Prostate gland (tissue), 2 donors: ENCODE results near the gene C3orf20. TPM values are rescaled to one million over a fixed set of nuclear protein-coding genes. Genes with fewer than 3 reads are reported as not detected.

Experiments
- DNase-seq: peaks from one replicate; pipeline ENCODE4 v3.0.0-alpha.2; 2019; ENCODE audit warnings: low spot score
- H3K27ac ChIP-seq, 2 donors: fragments of 200-600 bp; sonication (generic); 2 replicates each; pipeline ENCODE4 v1.5.1; 2017 to 2019
- H3K27me3 ChIP-seq: fragments of 200-600 bp; sonication (generic); replicated peaks from 2 replicates; pipeline ENCODE4 v1.5.1; 2019; ENCODE audit not compliant: insufficient read depth
- H3K36me3 ChIP-seq, 2 donors: fragments of 200-600 bp; sonication (generic); 1 replicate in 1 of 2; 2 replicates in 1 of 2; pipeline versions ENCODE4 v1.5.1 to v1.8.1; 2017 to 2019
- H3K4me1 ChIP-seq: fragments of 200-600 bp; sonication (generic); replicated peaks from 2 replicates; pipeline ENCODE4 v1.5.1; 2019
- H3K4me3 ChIP-seq, 2 donors: fragments of 200-600 bp; sonication (generic); 2 replicates each; pipeline ENCODE4 v1.5.1; 2017 to 2019
- H3K9me3 ChIP-seq: fragments of 200-600 bp; sonication (generic); 2 replicates; pipeline ENCODE4 v1.5.1; 2017
- POLR2A ChIP-seq: fragments of 450-650 bp; IDR thresholded peaks from one replicate; pipeline ENCODE4 v1.6.1; 2016; ENCODE audit warnings: antibody characterized with exemption, mild to moderate bottlenecking
- POLR2AphosphoS5 ChIP-seq: sonication (generic); formaldehyde crosslinking; IDR thresholded peaks from one replicate; pipeline ENCODE4 v1.6.1; 2017; ENCODE audit warnings: antibody characterized with exemption
- WGBS: methylation state at CpG from one replicate; pipeline ENCODE4 v1.1.5; 2018; 5-methylcytosine and 5-hydroxymethylcytosine counted together
- intact Hi-C: fragments of 100-400 bp; cut with DNase I; formaldehyde crosslinking; loops from one replicate; pipeline ENCODE4 v1.14.2; 2022
- total RNA-seq, 2 donors: library from RNA; depleted of rRNA; stranded (reverse); fragments of >200 nt; gene quantifications; one replicate each; pipeline ENCODE4 v1.1.0, GENCODE V29; 2016
- TF ChIP-seq, protein P1 (sequence below), 4 experiments: fragments of 200-600 bp in 2 of 4; fragments of 450-650 bp in 2 of 4; sonication (generic) in 2 of 4; IDR thresholded peaks; 1 replicate in 3 of 4; 2 replicates in 1 of 4; pipeline ENCODE4 v1.5.1; 2016 to 2019; ENCODE audit warnings: antibody characterized with exemption in 4 of 4, mild to moderate bottlenecking in 2 of 4, moderate library complexity in 2 of 4

Gene C3orf20
- total RNA-seq, 2 donors from 2014 or later, result 0.28 TPM; not detected in 1

DNA sequence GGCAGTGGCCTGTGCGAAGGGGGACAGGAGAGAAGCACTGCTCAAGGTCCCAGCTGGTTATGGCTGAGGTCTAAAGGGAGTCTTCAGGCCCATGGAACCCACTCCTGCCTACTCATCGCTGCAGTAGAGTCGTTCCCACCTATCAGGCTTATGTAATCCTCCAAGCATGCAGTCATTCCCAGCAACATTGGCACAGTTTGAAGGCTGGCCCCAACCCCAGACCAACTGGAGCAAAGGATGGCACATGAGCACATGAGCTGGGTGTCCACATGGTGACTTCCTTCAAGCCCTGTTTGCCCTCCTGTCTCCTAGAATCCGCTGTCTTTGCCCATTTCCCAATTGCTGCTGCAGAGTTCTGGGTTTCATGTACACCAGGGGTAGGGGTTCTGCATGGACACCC, 83.4 kb downstream of the C3orf20 start:
- TF ChIP-seq, protein P1, sequence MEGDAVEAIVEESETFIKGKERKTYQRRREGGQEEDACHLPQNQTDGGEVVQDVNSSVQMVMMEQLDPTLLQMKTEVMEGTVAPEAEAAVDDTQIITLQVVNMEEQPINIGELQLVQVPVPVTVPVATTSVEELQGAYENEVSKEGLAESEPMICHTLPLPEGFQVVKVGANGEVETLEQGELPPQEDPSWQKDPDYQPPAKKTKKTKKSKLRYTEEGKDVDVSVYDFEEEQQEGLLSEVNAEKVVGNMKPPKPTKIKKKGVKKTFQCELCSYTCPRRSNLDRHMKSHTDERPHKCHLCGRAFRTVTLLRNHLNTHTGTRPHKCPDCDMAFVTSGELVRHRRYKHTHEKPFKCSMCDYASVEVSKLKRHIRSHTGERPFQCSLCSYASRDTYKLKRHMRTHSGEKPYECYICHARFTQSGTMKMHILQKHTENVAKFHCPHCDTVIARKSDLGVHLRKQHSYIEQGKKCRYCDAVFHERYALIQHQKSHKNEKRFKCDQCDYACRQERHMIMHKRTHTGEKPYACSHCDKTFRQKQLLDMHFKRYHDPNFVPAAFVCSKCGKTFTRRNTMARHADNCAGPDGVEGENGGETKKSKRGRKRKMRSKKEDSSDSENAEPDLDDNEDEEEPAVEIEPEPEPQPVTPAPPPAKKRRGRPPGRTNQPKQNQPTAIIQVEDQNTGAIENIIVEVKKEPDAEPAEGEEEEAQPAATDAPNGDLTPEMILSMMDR (IDR thresholded peaks at IDR 0.05), result no peak
- TF ChIP-seq POLR2A (no peak), POLR2AphosphoS5 (no peak)
- Histone ChIP-seq H3K4me3 (no peak overlapping the region), H3K36me3 (no peaks in the 10 kb centered on the region), H3K9me3 (no peaks in the 10 kb centered on the region), H3K4me1 (no peaks in the 10 kb centered on the region), H3K27ac (no peak overlapping the region), H3K27me3 (no peaks in the 10 kb centered on the region)
- 90% methylated on average over 4 of the region's 4 CpGs for WGBS
- intact Hi-C loops, result no loop called here
- DNase-seq, result no peak

DNA sequence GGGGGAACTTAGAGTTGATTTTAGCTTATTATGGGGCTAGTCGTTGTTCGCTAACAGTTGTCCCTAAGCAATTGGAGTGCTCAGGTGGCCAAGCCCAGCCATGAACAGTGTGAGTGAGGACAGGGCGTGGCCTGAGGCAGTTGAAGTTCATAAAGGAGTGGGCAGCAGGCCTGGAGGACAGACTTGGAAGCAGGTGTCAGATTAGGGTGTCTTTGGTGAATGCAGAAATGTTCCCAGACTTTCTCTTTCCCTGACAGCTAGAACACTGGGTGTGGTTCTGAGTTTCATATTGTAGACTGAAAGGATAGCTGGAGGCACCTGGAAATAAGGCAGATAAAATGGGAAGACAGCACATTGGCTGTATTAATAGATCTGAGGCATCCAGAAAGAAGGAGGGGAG, 84.0 kb downstream of the C3orf20 start:
- H3K9me3 ChIP-seq, result no peaks in the 10 kb centered on the region
- no peaks in the 10 kb centered on the region for H3K27me3 ChIP-seq
- H3K4me3 ChIP-seq, result no peak overlapping the region
- TF ChIP-seq POLR2AphosphoS5, result no peak
- TF ChIP-seq, protein P1 (IDR thresholded peaks at IDR 0.05), result no peak
- TF ChIP-seq POLR2A, result no peak
- no peaks in the 10 kb centered on the region for H3K4me1 ChIP-seq
- WGBS, result 89% methylated on average over 3 of the region's 3 CpGs
- no peak overlapping the region for H3K27ac ChIP-seq
- DNase-seq, result no peak
- intact Hi-C loops, result no loop called here
- H3K36me3 ChIP-seq, result no peaks in the 10 kb centered on the region

DNA sequence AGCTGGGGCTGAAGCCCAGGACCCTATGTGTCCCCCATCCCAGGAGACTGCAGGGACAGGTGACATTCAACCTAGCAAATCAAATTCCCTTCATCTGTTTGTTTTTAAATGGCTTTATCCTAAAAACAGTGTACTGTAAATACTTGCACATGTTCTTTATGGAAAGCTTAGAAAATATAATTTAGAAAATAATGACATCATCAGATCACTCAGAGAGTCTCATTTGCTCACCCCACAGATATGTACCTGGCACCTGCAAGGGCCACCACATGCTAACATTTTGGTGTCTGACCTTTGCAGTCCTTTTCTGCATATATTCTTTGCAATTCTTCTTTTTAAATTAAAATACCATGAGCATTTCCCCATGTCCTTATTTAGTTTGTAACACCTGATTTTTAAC, 85.2 kb downstream of the C3orf20 start:
- H3K27ac ChIP-seq, result no peak overlapping the region
- DNase-seq, result no peak
- H3K27me3 ChIP-seq, result no peaks in the 10 kb centered on the region
- H3K4me3 ChIP-seq, result no peak overlapping the region
- H3K36me3 ChIP-seq, result no peaks in the 10 kb centered on the region
- H3K4me1 ChIP-seq, result no peaks in the 10 kb centered on the region
- H3K9me3 ChIP-seq, result no peaks in the 10 kb centered on the region
- TF ChIP-seq, protein P1 (IDR thresholded peaks at IDR 0.05), result no peak
- TF ChIP-seq POLR2A (no peak), POLR2AphosphoS5 (no peak)
- intact Hi-C loops, result no loop called here

DNA sequence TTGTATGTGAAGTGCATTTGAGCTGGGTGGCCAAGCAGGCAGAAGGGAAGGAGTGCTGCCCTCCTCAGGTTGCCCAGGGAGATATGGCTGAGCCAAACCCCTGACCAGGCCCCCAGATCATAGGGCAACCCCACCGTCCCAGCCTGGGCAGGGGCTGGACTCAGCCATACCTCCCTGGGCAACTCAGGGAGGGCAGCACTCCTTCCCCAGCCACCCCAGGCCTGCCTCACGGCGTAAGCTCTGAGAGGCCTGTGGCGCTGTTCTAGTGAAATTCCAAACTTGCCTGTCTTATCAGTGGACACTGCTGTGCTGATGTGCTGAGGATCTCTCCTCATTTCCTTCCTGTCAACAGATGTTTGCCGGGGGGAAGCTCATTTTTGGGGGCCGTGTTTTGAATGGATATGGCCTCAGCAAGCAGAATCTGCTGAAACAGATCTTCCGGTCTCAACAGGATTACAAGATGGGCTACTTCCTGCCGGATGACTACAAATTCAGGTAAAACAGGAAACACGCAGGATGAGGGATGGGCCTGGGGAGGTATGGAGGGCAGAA, 86.3 kb downstream of the C3orf20 start:
- no peaks in the 10 kb centered on the region for H3K27me3 ChIP-seq
- no peaks in the 10 kb centered on the region for H3K36me3 ChIP-seq
- no peak overlapping the region for H3K4me3 ChIP-seq
- H3K4me1 ChIP-seq, result no peaks in the 10 kb centered on the region
- H3K9me3 ChIP-seq, result no peaks in the 10 kb centered on the region
- no peak overlapping the region for H3K27ac ChIP-seq
- TF ChIP-seq POLR2A, result no peak
- TF ChIP-seq, protein P1 (IDR thresholded peaks at IDR 0.05), result no peak
- no peak for TF ChIP-seq POLR2AphosphoS5
- no peak for DNase-seq
- WGBS, result 74% methylated on average over 9 of the region's 9 CpGs
- intact Hi-C loops, result no loop called here

DNA sequence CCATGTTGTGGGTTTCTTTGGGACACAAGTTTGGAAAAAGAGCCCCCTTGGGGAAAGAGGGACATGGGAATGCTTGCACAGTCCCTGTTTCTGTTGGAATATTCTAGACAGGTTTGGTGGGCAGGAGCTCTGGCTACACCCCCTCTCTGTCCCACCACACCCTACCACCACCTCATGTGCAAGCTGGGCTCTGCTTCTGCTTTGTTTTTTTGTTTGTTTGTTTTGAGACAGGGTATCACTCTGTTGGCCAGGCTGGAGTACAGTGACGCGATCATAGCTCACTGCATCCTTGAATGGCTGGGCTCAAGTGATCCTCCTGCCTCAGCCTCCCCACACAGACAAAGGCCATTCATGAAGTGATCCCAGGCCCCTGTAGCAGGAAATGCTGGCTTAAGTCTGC, 86.9 kb downstream of the C3orf20 start:
- no peaks in the 10 kb centered on the region for H3K36me3 ChIP-seq
- 94% methylated on average over 2 of the region's 2 CpGs for WGBS
- intact Hi-C loops, result no loop called here
- H3K27ac ChIP-seq, result no peak overlapping the region
- no peak for DNase-seq
- H3K4me1 ChIP-seq, result no peaks in the 10 kb centered on the region
- no peaks in the 10 kb centered on the region for H3K27me3 ChIP-seq
- no peaks in the 10 kb centered on the region for H3K9me3 ChIP-seq
- TF ChIP-seq POLR2AphosphoS5 (no peak), POLR2A (no peak)
- TF ChIP-seq, protein P1 (IDR thresholded peaks at IDR 0.05), result no peak
- H3K4me3 ChIP-seq, result no peak overlapping the region
